Measurements from ENCODE around the gene MTA1.

DNA sequence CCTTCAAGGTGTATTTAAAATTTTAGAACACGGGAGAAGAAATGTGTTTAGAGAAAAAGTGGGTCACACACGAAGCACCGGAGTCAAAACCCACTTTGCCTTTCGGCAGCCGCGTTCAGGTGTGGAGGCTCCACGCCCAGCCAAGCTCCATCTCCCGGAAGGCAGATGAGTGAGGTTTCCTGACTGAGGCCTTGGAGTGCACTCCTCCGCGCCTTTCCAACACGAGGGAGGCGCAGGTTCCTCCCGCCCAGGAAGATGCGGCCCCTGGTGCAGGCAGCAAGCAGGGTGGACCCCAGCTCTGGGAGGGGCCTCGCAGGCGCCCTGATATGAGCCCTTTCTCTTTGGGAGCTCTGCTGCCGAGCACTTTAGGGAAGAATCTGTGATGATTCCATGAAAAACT, 22.5 kb downstream of the MTA1 start:
- TF ChIP-seq POLR2A (IDR thresholded peaks at IDR 0.05; ENCODE audit: low read length) (no peak), GATA1 (IDR thresholded peaks at IDR 0.05; ENCODE audit: low read depth, low read length) (no peak)
